Adrenal gland (tissue), 19 donors: ENCODE results near the gene ZNF446. TPM values are rescaled to one million over a fixed set of nuclear protein-coding genes. Genes with fewer than 3 reads are reported as not detected.

Experiments
- DNase-seq, 7 donors: peaks; one replicate each; pipeline ENCODE4 v3.0.0-alpha.2; 2019 to 2020
- H3K27ac ChIP-seq, 5 donors: fragments of 200-600 bp; sonication (generic) in 4 of 5; 1 replicate in 3 of 5; 2 replicates in 2 of 5; pipeline versions ENCODE4 v1.5.1 to v1.8.0; 2016 to 2020; ENCODE audit warnings: mild to moderate bottlenecking in 1 of 5
- H3K27me3 ChIP-seq: fragments of 200-600 bp; 2 replicates; pipeline ENCODE4 v1.8.0; 2021
- H3K36me3 ChIP-seq, 2 donors: fragments of 200-600 bp; replicated peaks in 1 of 2; 1 replicate in 1 of 2; 2 replicates in 1 of 2; pipeline versions ENCODE4 v1.5.1 to v1.8.0; 2018 to 2022
- H3K4me1 ChIP-seq, 2 donors: fragments of 200-600 bp; replicated peaks in 1 of 2; 1 replicate in 1 of 2; 2 replicates in 1 of 2; pipeline versions ENCODE4 v1.5.1 to v1.8.0; 2018 to 2021
- H3K4me3 ChIP-seq, 4 donors: fragments of 200-600 bp; sonication (generic) in 3 of 4; one replicate each; pipeline ENCODE4 v1.5.1; 2016 to 2018
- H3K9me3 ChIP-seq, 3 donors: fragments of 200-600 bp; sonication (generic) in 1 of 3; replicated peaks in 1 of 3; 1 replicate in 2 of 3; 2 replicates in 1 of 3; pipeline versions ENCODE4 v1.5.1 to v1.8.0; 2016 to 2021
- POLR2A ChIP-seq, 2 donors: fragments of 450-650 bp; IDR thresholded peaks; one replicate each; pipeline ENCODE4 v1.6.1; 2017; ENCODE audit warnings: antibody characterized with exemption in 2 of 2, mild to moderate bottlenecking in 2 of 2, moderate library complexity in 1 of 2
- WGBS, 4 donors: extraction: QIAGEN DNeasy Blood & Tissue Kit in 2 of 4; methylation state at CpG; one replicate each; pipeline versions ENCODE4 v1.1.5 to v1.1.7; 2013 to 2017; 5-methylcytosine and 5-hydroxymethylcytosine counted together
- intact Hi-C, 2 donors: fragments of 100-400 bp; cut with DNase I; formaldehyde crosslinking; loops; one replicate each; pipeline versions ENCODE4 v1.14.1 to v1.15.0; 2022 to 2023
- long read RNA-seq, 10 donors: library from polyadenylated mRNA in 3 of 10; unstranded in 2 of 10; stranded (forward) in 1 of 10; transcript quantifications; one replicate each; pipeline ENCODE4 v2.0.0 and lab custom pipeline, GENCODE V29; 2021 to 2026
- polyA plus RNA-seq, 3 donors: library from polyadenylated mRNA; stranded (reverse); fragments of 200-250 nt in 2 of 3; fragments of 350-450 nt in 1 of 3; fragmentation: Illumina TruSeq in 1 of 3; extraction: RNeasy Lipid Tissue Mini Kit (QIAGEN cat#74804) in 1 of 3; gene quantifications; one replicate each; pipeline ENCODE4 v1.2.3, GENCODE V29; 2013 to 2014
- total RNA-seq, 9 donors: library from RNA; depleted of rRNA in 4 of 9; stranded (reverse); fragments of >200 nt in 4 of 9; fragments of 120-200 nt in 1 of 9; fragmentation: NEBNext Ultra II Directional in 1 of 9; extraction: Animal tissue kit (Norgen Biotek cat#: 25700) in 1 of 9; gene quantifications; one replicate each; pipeline versions ENCODE4 v1.1.0 to v1.2.4, GENCODE V29; 2013 to 2023
- TF ChIP-seq, protein P1 (sequence below), 6 experiments: fragments of 450-650 bp in 4 of 6; fragments of 200-600 bp in 2 of 6; sonication (generic) in 1 of 6; IDR thresholded peaks; 1 replicate in 5 of 6; 2 replicates in 1 of 6; pipeline versions ENCODE4 v1.5.1 to v1.8.0; 2016 to 2021; ENCODE audit warnings: antibody characterized with exemption in 6 of 6, mild to moderate bottlenecking in 2 of 6, moderate library complexity in 1 of 6
- donor health status: healthy with polysubstance abuse.
- donor health status: Bipolar disorder and iron deficiency.
- donor health status: DM: yes; HTN: yes; CAD: no.
- donor health status: DM: no; HTN: no; CAD: no.
- donor health status: DM: no; HTN: no; CAD: no.
- donor health status: DM: yes; HTN: yes; CAD: no.

ZNF446 gene
- total RNA-seq: 10 to 100 TPM in 8 of 9 donors, 1 to 10 TPM in 1; 8.4 to 21.6 (median 14.5) TPM
- polyA plus RNA-seq: 10 to 100 TPM in 2 of 3 donors, 1 to 10 TPM in 1; 2.7 to 30.8 (median 25.6) TPM
- long read RNA-seq, donor 1, partial matches to known transcripts: 0 of 1 reads
- long read RNA-seq, donor 1, other reads (novel, unspliced or antisense): 0 of 1 reads
- long read RNA-seq, donor 2: 0 reads
- long read RNA-seq, donor 3: 0 reads
- long read RNA-seq, donor 4, partial matches to known transcripts: 1 of 10 reads
- long read RNA-seq, donor 4, other reads (novel, unspliced or antisense): 9 of 10 reads
- long read RNA-seq, donor 5, partial matches to known transcripts: 5 of 47 reads
- long read RNA-seq, donor 5, other reads (novel, unspliced or antisense): 36 of 47 reads
- long read RNA-seq, donor 6, partial matches to known transcripts: 4 of 7 reads
- long read RNA-seq, donor 6, other reads (novel, unspliced or antisense): 3 of 7 reads
- long read RNA-seq, donor 7, partial matches to known transcripts: 0 of 1 reads
- long read RNA-seq, donor 7, other reads (novel, unspliced or antisense): 0 of 1 reads
- long read RNA-seq, donor 8, partial matches to known transcripts: 0 of 1 reads
- long read RNA-seq, donor 8, other reads (novel, unspliced or antisense): 0 of 1 reads
- long read RNA-seq, donor 9, partial matches to known transcripts: 0 of 1 reads
- long read RNA-seq, donor 9, other reads (novel, unspliced or antisense): 0 of 1 reads
- long read RNA-seq, donor 10: 0 reads

GRCh38 chr19:58475714-58476497, at the start of gene ZNF446:
ZNF446 (plus strand) TSS chr19:58476352; CDS start chr19:58477219, 867 bp downstream.
- Histone ChIP-seq H3K36me3 (peaks cover 0 to 36% of the 10 kb centered on the region in 2 donors), H3K27me3 (no peaks in the 10 kb centered on the region), H3K27ac (peak within 1 kb of the TSS; percentile 70 to 95 (median 89)), H3K4me3 (peak within 1 kb of the TSS; percentile 22 to 72 (median 48)), H3K9me3 (no peaks in the 10 kb centered on the region), H3K4me1 (peaks cover 6 to 14% of the 10 kb centered on the region in 2 donors)
- WGBS, 4 donors: 0 to 1% (median 0%) methylated on average over 2 to 64 of the region's 64 CpGs
- TF ChIP-seq, protein P1, sequence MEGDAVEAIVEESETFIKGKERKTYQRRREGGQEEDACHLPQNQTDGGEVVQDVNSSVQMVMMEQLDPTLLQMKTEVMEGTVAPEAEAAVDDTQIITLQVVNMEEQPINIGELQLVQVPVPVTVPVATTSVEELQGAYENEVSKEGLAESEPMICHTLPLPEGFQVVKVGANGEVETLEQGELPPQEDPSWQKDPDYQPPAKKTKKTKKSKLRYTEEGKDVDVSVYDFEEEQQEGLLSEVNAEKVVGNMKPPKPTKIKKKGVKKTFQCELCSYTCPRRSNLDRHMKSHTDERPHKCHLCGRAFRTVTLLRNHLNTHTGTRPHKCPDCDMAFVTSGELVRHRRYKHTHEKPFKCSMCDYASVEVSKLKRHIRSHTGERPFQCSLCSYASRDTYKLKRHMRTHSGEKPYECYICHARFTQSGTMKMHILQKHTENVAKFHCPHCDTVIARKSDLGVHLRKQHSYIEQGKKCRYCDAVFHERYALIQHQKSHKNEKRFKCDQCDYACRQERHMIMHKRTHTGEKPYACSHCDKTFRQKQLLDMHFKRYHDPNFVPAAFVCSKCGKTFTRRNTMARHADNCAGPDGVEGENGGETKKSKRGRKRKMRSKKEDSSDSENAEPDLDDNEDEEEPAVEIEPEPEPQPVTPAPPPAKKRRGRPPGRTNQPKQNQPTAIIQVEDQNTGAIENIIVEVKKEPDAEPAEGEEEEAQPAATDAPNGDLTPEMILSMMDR (IDR thresholded peaks at IDR 0.05): no peak
- TF ChIP-seq POLR2A (IDR thresholded peaks at IDR 0.05): peak; percentile 26 to 58
- intact Hi-C loops: no loop called here
- DNase-seq: peak; percentile 94 to 99 (median 98)

- WGBS, 4 donors: 45 to 100% (median 64%) methylated on average over 1 of the region's 1 CpG
- H3K9me3 ChIP-seq: peaks cover 4 to 43% (median 10%) of the 10 kb centered on the region in 3 donors
- intact Hi-C loops: no loop called here
- H3K27ac ChIP-seq: no peak overlapping the region
- no peaks in the 10 kb centered on the region for H3K36me3 ChIP-seq
- no peak overlapping the region for H3K4me3 ChIP-seq
- no peak for DNase-seq
- H3K27me3 ChIP-seq: no peaks in the 10 kb centered on the region
- no peaks in the 10 kb centered on the region for H3K4me1 ChIP-seq
- TF ChIP-seq, protein P1 (IDR thresholded peaks at IDR 0.05): no peak
- TF ChIP-seq POLR2A (IDR thresholded peaks at IDR 0.05): no peak
These were observed 47.5 kb upstream of the ZNF446 start for GRCh38 chr19:58428617-58429016.

- DNase-seq: no peak
- TF ChIP-seq POLR2A (IDR thresholded peaks at IDR 0.05): no peak
- TF ChIP-seq, protein P1 (IDR thresholded peaks at IDR 0.05): no peak
- H3K4me1 ChIP-seq: no peaks in the 10 kb centered on the region
- no peaks in the 10 kb centered on the region for H3K27me3 ChIP-seq
- H3K4me3 ChIP-seq: no peak overlapping the region
- H3K27ac ChIP-seq: no peak overlapping the region
- intact Hi-C loops: no loop called here
- peaks cover 0 to 10% of the 10 kb centered on the region in 2 donors for H3K36me3 ChIP-seq
- H3K9me3 ChIP-seq: peaks cover 4 to 54% (median 18%) of the 10 kb centered on the region in 3 donors
These were observed 46.4 kb upstream of the ZNF446 start for GRCh38 chr19:58429745-58430144.

- intact Hi-C loops: no loop called here
- H3K4me1 ChIP-seq: peaks cover under 1 to 4% of the 10 kb centered on the region in 2 donors
- DNase-seq: no peak
- H3K27me3 ChIP-seq: no peaks in the 10 kb centered on the region
- TF ChIP-seq, protein P1 (IDR thresholded peaks at IDR 0.05): no peak
- TF ChIP-seq POLR2A (IDR thresholded peaks at IDR 0.05): no peak
- WGBS, 4 donors: 83 to 98% (median 97%) methylated on average over 2 of the region's 2 CpGs
- no peak overlapping the region for H3K4me3 ChIP-seq
- no peak overlapping the region for H3K27ac ChIP-seq
- H3K36me3 ChIP-seq: peaks cover 0 to 21% of the 10 kb centered on the region in 2 donors
- H3K9me3 ChIP-seq: peaks cover 4 to 78% (median 18%) of the 10 kb centered on the region in 3 donors
These were observed 41.9 kb upstream of the ZNF446 start for GRCh38 chr19:58434217-58434616.
